Fibroblast of lung (primary cell): ENCODE data around the gene AMBRA1. TPM values are rescaled to one million over a fixed set of nuclear protein-coding genes. Genes with fewer than 3 reads are reported as not detected.
A peak's percentile ranks its signal among the peaks of the same experiment; 100 is the strongest.
"Not testable (repeated sequence)": the region's sequence is repeated elsewhere in the genome, so short reads cannot be mapped to it uniquely, and the experiment has no call there.

Experiments
- DNase-seq, 2 donors: peaks; one replicate each; pipeline versions ENCODE4 v3.0.0 to v3.0.0-alpha.2; 2010; ENCODE audit warnings: low read depth in 2 of 2
- H2AFZ ChIP-seq: 2 replicates; pipeline ENCODE4 v1.5.1; 2012; ENCODE audit warnings: low read length, control low read depth, inconsistent platforms
- H3K27ac ChIP-seq: 2 replicates; pipeline ENCODE4 v1.5.1; 2011; ENCODE audit warnings: low read length, control low read depth; ENCODE audit not compliant: insufficient read depth
- H3K27me3 ChIP-seq: 2 replicates; pipeline ENCODE4 v1.5.1; 2011; ENCODE audit warnings: mild to moderate bottlenecking, low read length; ENCODE audit not compliant: control insufficient read depth, insufficient read depth
- H3K36me3 ChIP-seq: 2 replicates; pipeline ENCODE4 v1.5.1; 2011; ENCODE audit warnings: low read length; ENCODE audit not compliant: control insufficient read depth, insufficient read depth
- H3K4me1 ChIP-seq: 2 replicates; pipeline ENCODE4 v1.5.1; 2011; ENCODE audit warnings: low read length; ENCODE audit not compliant: control insufficient read depth, insufficient read depth; ENCODE audit errors: extremely low read depth
- H3K4me2 ChIP-seq: 2 replicates; pipeline ENCODE4 v1.5.1; 2011; ENCODE audit warnings: low read length, control low read depth; ENCODE audit not compliant: insufficient read depth; ENCODE audit errors: extremely low read depth
- H3K4me3 ChIP-seq, 4 experiments: fragments of 200-600 bp in 1 of 4; sonication (generic) in 1 of 4; replicated peaks in 1 of 4; 2 replicates each; pipeline ENCODE4 v1.5.1; 2011 to 2016; ENCODE audit warnings: low read length in 4 of 4, low read depth in 3 of 4, mild to moderate bottlenecking in 3 of 4, control low read depth in 2 of 4, inconsistent platforms in 1 of 4, mixed read lengths in 1 of 4; ENCODE audit not compliant: insufficient read depth in 1 of 4; ENCODE audit errors: control extremely low read depth in 1 of 4
- H3K79me2 ChIP-seq: 2 replicates; pipeline ENCODE4 v1.5.1; 2012; ENCODE audit warnings: mild to moderate bottlenecking, low read length, inconsistent platforms; ENCODE audit not compliant: control insufficient read depth, insufficient read depth
- H3K9ac ChIP-seq: 2 replicates; pipeline ENCODE4 v1.5.1; 2011; ENCODE audit warnings: mild to moderate bottlenecking, low read length, control low read depth; ENCODE audit not compliant: insufficient read depth
- H3K9me3 ChIP-seq: 2 replicates; pipeline ENCODE4 v1.5.1; 2012; ENCODE audit warnings: low read depth, low read length; ENCODE audit not compliant: control insufficient read depth, insufficient read depth
- H4K20me1 ChIP-seq: 2 replicates; pipeline ENCODE4 v1.5.1; 2011; ENCODE audit warnings: low read length; ENCODE audit not compliant: control insufficient read depth, insufficient read depth; ENCODE audit errors: extremely low read depth
- EZH2 ChIP-seq: IDR thresholded peaks from 2 replicates; pipeline ENCODE4 v1.5.1; 2012; ENCODE audit warnings: low read length, control low read depth, mild to moderate bottlenecking; ENCODE audit errors: missing control alignments
- polyA plus RNA-seq, 2 donors: library from polyadenylated mRNA; depleted of rRNA in 1 of 2; stranded (reverse) in 1 of 2; unstranded in 1 of 2; fragments of >200 nt; gene quantifications; 2 replicates each; pipeline ENCODE4 v1.2.1, GENCODE V29; 2011 to 2012; ENCODE audit warnings: missing spikeins in 1 of 2
- total RNA-seq: library from RNA; depleted of rRNA; stranded (reverse); fragments of >200 nt; gene quantifications from 2 replicates; pipeline ENCODE4 v1.2.1, GENCODE V29; 2014
- TF ChIP-seq, protein P1 (sequence below), 2 donors: IDR thresholded peaks in 1 of 2; conservative IDR thresholded peaks in 1 of 2; 1 replicate in 1 of 2; 2 replicates in 1 of 2; pipeline ENCODE4 v1.5.1; 2011 to 2012; ENCODE audit warnings: low read length in 2 of 2, control low read depth in 1 of 2, inconsistent platforms in 1 of 2, low read depth in 1 of 2, mild to moderate bottlenecking in 1 of 2

AMBRA1 gene
- total and polyA plus RNA-seq, 2 donors (not counting 1 experiment from before 2014, with no cell fraction given), result 8.3 to 23.3 TPM

DNA sequence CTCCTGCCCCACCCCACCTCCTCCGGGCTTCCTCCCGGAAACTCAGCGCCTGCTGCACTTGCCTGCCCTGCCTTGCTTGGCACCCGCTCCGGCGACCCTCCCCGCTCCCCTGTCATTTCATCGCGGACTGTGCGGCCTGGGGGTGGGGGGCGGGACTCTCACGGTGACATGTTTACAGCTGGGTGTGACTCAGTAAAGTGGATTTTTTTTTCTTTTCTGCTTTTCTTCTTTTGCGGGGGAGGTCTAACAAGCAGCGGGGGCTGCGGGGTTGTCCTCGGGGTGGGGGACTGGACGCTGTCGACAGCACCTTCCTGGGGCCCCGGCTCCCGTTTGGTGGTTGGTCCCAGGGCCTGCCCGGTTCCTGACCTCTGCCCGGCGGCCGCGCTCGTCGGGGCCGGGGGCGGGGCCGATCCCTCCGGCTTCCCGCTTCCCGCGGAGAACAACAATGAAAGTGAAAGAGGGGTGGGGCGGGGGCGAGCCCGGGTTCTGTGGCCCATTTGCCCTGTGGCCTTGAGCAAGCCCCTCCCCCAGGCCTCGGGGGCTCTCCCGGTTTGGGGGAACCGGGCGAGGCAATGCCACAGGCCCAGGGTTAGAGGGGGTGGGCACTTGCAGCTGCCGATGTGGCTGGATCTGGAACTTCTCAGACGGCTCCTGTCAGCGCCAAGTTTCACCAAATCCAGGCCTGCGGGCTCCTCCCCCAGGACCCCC, 213.3 kb downstream of the AMBRA1 start:
- Histone ChIP-seq H3K4me3 (peak overlapping the region; percentile 40 to 58 (median 50)), H3K79me2 (no peaks in the 10 kb centered on the region), H3K9ac (peak overlapping the region; percentile 57), H3K4me1 (peaks cover 10% of the 10 kb centered on the region), H4K20me1 (no peaks in the 10 kb centered on the region), H2AFZ (peak overlapping the region; percentile 29), H3K4me2 (peak overlapping the region; percentile 69), H3K27ac (peak overlapping the region; percentile 62), H3K27me3 (no peaks in the 10 kb centered on the region), H3K36me3 (peaks cover 8% of the 10 kb centered on the region), H3K9me3 (no peaks in the 10 kb centered on the region)
- peak; percentile 26 to 51 for DNase-seq
- TF ChIP-seq, protein P1, sequence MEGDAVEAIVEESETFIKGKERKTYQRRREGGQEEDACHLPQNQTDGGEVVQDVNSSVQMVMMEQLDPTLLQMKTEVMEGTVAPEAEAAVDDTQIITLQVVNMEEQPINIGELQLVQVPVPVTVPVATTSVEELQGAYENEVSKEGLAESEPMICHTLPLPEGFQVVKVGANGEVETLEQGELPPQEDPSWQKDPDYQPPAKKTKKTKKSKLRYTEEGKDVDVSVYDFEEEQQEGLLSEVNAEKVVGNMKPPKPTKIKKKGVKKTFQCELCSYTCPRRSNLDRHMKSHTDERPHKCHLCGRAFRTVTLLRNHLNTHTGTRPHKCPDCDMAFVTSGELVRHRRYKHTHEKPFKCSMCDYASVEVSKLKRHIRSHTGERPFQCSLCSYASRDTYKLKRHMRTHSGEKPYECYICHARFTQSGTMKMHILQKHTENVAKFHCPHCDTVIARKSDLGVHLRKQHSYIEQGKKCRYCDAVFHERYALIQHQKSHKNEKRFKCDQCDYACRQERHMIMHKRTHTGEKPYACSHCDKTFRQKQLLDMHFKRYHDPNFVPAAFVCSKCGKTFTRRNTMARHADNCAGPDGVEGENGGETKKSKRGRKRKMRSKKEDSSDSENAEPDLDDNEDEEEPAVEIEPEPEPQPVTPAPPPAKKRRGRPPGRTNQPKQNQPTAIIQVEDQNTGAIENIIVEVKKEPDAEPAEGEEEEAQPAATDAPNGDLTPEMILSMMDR (conservative IDR thresholded peaks at IDR 0.05 in 1 of 2, IDR thresholded peaks at IDR 0.05 in 1 of 2; ENCODE audit: low read depth in 1 of 2, low read length in 2 of 2), result no peak
- no peak for TF ChIP-seq EZH2

DNA sequence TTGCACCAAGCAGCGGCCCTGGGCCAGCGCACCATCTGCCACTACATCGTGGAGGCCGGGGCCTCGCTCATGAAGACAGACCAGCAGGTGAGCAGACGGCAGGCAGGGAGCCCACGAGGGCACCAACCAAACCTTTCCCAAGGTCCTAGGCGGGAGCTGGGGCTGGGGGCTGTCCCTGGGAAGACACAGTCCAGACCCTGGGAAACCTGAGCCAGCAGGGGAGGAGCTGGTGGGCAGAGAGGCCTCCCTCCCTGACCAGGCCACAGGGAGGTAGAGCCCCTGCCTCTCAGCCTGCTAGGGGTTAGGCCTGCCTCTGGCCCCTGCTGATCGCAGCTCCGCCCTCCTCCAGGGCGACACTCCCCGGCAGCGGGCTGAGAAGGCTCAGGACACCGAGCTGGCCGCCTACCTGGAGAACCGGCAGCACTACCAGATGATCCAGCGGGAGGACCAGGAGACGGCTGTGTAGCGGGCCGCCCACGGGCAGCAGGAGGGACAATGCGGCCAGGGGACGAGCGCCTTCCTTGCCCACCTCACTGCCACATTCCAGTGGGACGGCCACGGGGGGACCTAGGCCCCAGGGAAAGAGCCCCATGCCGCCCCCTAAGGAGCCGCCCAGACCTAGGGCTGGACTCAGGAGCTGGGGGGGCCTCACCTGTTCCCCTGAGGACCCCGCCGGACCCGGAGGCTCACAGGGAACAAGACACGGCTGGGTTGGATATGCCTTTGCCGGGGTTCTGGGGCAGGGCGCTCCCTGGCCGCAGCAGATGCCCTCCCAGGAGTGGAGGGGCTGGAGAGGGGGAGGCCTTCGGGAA, 214.1 kb downstream of the AMBRA1 start:
- H3K9ac ChIP-seq, H3K27me3 ChIP-seq, H3K4me2 ChIP-seq, H3K4me3 ChIP-seq, H3K27ac ChIP-seq, H2AFZ ChIP-seq, H3K79me2 ChIP-seq, H3K4me1 ChIP-seq, H4K20me1 ChIP-seq, H3K9me3 ChIP-seq, DNase-seq: not testable (repeated sequence)
- H3K36me3 ChIP-seq, result peaks cover 11% of the 10 kb centered on the region

DNA sequence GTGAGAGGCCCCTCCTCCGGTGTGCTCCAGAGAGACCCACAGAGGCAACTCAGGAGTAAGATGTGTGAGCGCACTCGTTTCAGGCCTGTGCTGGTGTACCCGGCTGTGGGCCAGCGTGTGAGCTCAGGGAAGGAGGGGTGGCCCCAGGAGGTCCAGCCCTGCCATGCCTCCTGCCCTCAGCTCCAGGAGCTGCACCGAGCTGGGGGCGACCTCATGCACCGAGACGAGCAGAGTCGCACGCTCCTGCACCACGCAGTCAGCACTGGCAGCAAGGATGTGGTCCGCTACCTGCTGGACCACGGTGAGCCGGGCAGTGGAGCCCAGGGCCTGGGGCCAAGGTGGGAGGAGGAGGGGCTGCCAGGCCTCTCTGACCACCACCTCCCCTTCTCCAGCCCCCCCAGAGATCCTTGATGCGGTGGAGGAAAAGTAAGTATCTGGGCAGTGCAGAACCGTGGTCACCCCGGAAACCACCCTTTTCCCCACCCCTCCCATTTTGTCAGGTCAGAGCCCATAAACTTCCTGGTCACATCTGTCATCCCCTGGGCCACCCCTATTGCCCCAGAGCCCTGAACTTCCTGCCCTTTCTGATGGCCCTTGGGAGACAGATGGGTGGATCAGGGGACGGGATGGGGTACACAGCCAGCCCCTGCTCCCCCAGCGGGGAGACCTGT, 214.9 kb downstream of the AMBRA1 start:
- DNase-seq, result no peak
- H3K27me3 ChIP-seq, result no peaks in the 10 kb centered on the region
- peaks cover 11% of the 10 kb centered on the region for H3K36me3 ChIP-seq
- H2AFZ ChIP-seq, result no peak overlapping the region
- TF ChIP-seq, protein P1 (conservative IDR thresholded peaks at IDR 0.05 in 1 of 2, IDR thresholded peaks at IDR 0.05 in 1 of 2; ENCODE audit: low read depth in 1 of 2, low read length in 2 of 2), result no peak
- no peak for TF ChIP-seq EZH2
- H3K9me3 ChIP-seq, result no peaks in the 10 kb centered on the region
- no peak overlapping the region for H3K4me3 ChIP-seq
- no peaks in the 10 kb centered on the region for H3K79me2 ChIP-seq
- no peaks in the 10 kb centered on the region for H4K20me1 ChIP-seq
- no peak overlapping the region for H3K4me2 ChIP-seq
- no peak overlapping the region for H3K9ac ChIP-seq
- H3K27ac ChIP-seq, result no peak overlapping the region
- peaks cover 10% of the 10 kb centered on the region for H3K4me1 ChIP-seq
